ENCODE data around the gene SERGEF.

DNA sequence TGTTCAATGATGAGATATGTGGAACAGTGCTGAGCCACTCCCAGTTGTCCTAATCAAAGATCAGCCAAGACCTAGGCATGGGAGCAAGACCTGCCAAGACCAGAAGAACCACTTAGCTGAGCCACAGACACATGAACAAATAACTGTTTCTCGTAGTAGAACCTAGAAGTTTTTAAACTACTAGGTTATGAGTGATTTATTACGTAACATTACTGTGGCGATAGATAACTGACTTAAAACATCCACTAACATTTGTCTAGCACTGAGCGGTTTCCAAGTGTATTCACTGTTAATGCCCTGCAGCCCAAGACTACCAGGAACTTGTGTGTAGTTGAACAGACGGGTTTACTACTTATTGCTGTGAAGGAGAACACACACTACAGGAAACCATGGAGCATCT lies 120.4 kb downstream of the SERGEF start:
- TF ChIP-seq, protein P1, sequence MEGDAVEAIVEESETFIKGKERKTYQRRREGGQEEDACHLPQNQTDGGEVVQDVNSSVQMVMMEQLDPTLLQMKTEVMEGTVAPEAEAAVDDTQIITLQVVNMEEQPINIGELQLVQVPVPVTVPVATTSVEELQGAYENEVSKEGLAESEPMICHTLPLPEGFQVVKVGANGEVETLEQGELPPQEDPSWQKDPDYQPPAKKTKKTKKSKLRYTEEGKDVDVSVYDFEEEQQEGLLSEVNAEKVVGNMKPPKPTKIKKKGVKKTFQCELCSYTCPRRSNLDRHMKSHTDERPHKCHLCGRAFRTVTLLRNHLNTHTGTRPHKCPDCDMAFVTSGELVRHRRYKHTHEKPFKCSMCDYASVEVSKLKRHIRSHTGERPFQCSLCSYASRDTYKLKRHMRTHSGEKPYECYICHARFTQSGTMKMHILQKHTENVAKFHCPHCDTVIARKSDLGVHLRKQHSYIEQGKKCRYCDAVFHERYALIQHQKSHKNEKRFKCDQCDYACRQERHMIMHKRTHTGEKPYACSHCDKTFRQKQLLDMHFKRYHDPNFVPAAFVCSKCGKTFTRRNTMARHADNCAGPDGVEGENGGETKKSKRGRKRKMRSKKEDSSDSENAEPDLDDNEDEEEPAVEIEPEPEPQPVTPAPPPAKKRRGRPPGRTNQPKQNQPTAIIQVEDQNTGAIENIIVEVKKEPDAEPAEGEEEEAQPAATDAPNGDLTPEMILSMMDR (IDR thresholded peaks at IDR 0.05) = no peak
- TF ChIP-seq POLR2A (IDR thresholded peaks at IDR 0.05) = no peak
